Mesothelial cell of epicardium (in vitro differentiated cells): ENCODE results near the gene ITGAE. TPM values are rescaled to one million over a fixed set of nuclear protein-coding genes. Genes with fewer than 3 reads are reported as not detected.

Experiments used
- DNase-seq, 2 experiments: peaks; one replicate each; pipeline ENCODE4 v3.0.0; 2021; ENCODE audit warnings: low spot score in 2 of 2; ENCODE audit not compliant: unreplicated experiment in 2 of 2
- H3K27ac Mint-ChIP-seq: 2 replicates; pipeline ENCODE4 v1.8.0; 2021; ENCODE audit warnings: mixed read lengths
- H3K27me3 Mint-ChIP-seq: 2 replicates; pipeline ENCODE4 v1.8.0; 2021; ENCODE audit warnings: low read depth, mixed read lengths
- H3K36me3 Mint-ChIP-seq: 2 replicates; pipeline ENCODE4 v1.8.0; 2021; ENCODE audit warnings: mixed read lengths
- H3K4me1 Mint-ChIP-seq: 2 replicates; pipeline ENCODE4 v1.8.0; 2021; ENCODE audit warnings: mixed read lengths
- H3K4me3 Mint-ChIP-seq: 2 replicates; pipeline ENCODE4 v1.8.0; 2021; ENCODE audit warnings: mild to moderate bottlenecking, moderate library complexity, mixed read lengths
- H3K9me3 Mint-ChIP-seq: 2 replicates; pipeline ENCODE4 v1.8.0; 2021; ENCODE audit warnings: mixed read lengths
- total RNA-seq: library from RNA; stranded (reverse); gene quantifications from 3 replicates; pipeline ENCODE4 v1.2.1, GENCODE V29; 2021
- TF ChIP-seq, protein P1 (sequence below): fragments of 200-600 bp; sonication (generic); IDR thresholded peaks from one replicate; pipeline ENCODE4 v1.5.0; 2021; ENCODE audit warnings: antibody characterized with exemption; ENCODE audit not compliant: unreplicated experiment

Gene ITGAE
- total RNA-seq, 1 donor from 2014 or later = 20.4 TPM

DNA sequence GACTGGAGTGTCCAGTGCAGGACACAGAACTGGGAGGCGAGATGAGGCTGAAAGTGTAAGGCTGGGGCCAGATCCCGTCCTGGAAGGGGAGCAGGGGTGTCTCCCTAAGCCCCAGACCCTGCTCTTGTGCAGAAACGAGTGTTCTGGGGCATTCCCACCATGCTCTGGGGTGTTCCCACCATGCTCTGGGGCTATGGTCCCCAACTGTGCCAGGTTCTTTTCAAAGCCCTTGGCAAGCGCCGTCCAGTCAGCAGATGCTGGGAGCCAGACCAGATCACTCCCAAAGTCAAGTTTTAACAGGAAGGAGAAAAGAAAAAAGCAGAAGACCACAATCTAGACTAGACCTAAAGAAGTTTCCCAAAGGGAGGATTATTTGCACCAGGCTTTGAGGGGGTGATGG lies 135.2 kb downstream of the ITGAE start:
- Mint-ChIP-seq H3K27ac (peak overlapping the region; percentile 99), H3K36me3 (peaks cover 11% of the 10 kb centered on the region), H3K4me1 (peaks cover 32% of the 10 kb centered on the region), H3K9me3 (no peaks in the 10 kb centered on the region), H3K27me3 (no peaks in the 10 kb centered on the region), H3K4me3 (peak overlapping the region; percentile 85)
- no peak for DNase-seq
- TF ChIP-seq, protein P1, sequence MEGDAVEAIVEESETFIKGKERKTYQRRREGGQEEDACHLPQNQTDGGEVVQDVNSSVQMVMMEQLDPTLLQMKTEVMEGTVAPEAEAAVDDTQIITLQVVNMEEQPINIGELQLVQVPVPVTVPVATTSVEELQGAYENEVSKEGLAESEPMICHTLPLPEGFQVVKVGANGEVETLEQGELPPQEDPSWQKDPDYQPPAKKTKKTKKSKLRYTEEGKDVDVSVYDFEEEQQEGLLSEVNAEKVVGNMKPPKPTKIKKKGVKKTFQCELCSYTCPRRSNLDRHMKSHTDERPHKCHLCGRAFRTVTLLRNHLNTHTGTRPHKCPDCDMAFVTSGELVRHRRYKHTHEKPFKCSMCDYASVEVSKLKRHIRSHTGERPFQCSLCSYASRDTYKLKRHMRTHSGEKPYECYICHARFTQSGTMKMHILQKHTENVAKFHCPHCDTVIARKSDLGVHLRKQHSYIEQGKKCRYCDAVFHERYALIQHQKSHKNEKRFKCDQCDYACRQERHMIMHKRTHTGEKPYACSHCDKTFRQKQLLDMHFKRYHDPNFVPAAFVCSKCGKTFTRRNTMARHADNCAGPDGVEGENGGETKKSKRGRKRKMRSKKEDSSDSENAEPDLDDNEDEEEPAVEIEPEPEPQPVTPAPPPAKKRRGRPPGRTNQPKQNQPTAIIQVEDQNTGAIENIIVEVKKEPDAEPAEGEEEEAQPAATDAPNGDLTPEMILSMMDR = no peak

Other genes with a start within 250 kb of the ITGAE start
- gene TRPV3, start 243.4 kb downstream of the ITGAE start, total RNA-seq = 3.4 to 4.0 TPM (median 3.6 TPM) in 3 replicates
- 9.5 to 14.2 TPM (median 11.6 TPM) in 3 replicates for gene TRPV1, start 191.8 kb downstream of the ITGAE start, total RNA-seq
- 17.6 to 19.3 TPM (median 18.9 TPM) in 3 replicates for gene SHPK, start 164.9 kb downstream of the ITGAE start, total RNA-seq
- gene CTNS, start 164.4 kb downstream of the ITGAE start, total RNA-seq = 11.1 to 13.4 TPM (median 12.0 TPM) in 3 replicates
- 133 to 136 TPM (median 135 TPM) in 3 replicates for gene TAX1BP3, start 132.6 kb downstream of the ITGAE start, total RNA-seq
- 33.1 to 36.5 TPM (median 33.6 TPM) in 3 replicates for gene EMC6, start 132.4 kb downstream of the ITGAE start, total RNA-seq
- gene P2RX5, start 105.0 kb downstream of the ITGAE start, total RNA-seq = 0.18 to 0.66 TPM (median 0.24 TPM) in 3 replicates
- 4.2 to 5.2 TPM (median 4.4 TPM) in 3 replicates for gene HASPIN, start 77.3 kb downstream of the ITGAE start, total RNA-seq
- gene NCBP3, start 45.1 kb upstream of the ITGAE start, total RNA-seq = 88.8 to 97.0 TPM (median 91.4 TPM) in 3 replicates
- gene CAMKK1, start 91.9 kb upstream of the ITGAE start, total RNA-seq = 3.8 to 4.3 TPM (median 4.3 TPM) in 3 replicates
- gene P2RX1, start 115.3 kb upstream of the ITGAE start, total RNA-seq = 0.16 to 0.22 TPM (median 0.18 TPM) in 3 replicates
- 4.1 to 4.6 TPM (median 4.1 TPM) in 3 replicates for gene ATP2A3, start 163.2 kb upstream of the ITGAE start, total RNA-seq